Measurements from ENCODE around the gene MFSD6.

The MFSD6 gene

DNA sequence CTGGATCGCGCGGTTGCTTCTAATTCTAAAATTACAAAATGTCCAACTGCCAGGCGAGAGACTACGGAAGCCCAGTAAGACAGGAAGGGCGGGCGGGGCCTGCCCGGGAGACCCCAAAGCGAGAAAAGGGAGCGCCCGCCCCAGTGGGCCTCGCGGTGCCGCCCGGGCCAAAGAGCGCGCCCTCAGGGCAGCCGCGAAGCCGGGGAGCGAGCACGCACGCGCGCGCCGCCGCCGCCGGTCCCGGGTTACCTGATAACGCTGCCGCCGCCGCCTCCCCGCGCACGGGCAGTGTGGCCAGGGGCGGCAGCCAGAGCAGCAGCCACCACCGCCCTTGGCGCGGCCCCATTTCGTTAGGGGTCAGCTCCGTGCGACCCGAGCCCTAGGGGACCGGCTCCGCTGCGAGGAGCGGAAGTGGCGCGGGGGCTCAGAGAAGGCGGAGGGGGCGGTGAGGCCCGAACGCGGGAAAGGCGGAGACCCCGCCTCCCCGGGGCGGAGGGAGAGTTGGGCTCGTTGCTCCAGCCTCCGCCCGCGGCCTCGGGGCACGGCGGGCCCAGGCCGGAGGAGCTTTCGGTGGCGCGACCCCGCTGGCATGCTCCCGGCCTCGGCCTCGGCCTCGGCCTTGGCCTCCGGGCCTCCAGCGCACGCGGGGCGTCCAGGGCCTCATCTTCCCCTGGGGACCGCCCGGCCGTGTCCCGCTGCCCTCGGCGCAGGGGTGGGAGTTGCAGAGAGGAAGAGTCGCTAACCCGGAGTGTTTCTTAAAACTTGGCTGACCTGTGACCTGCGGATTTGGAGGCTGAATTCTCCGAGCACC, 126.4 kb downstream of the MFSD6 start, which contains the start of gene NEMP2:
NEMP2 (minus strand) TSS at position 413 of the 811 bp plus-strand sequence; CDS start at position 346, 67 bp downstream.
- peak; percentile 80 for DNase-seq

DNA sequence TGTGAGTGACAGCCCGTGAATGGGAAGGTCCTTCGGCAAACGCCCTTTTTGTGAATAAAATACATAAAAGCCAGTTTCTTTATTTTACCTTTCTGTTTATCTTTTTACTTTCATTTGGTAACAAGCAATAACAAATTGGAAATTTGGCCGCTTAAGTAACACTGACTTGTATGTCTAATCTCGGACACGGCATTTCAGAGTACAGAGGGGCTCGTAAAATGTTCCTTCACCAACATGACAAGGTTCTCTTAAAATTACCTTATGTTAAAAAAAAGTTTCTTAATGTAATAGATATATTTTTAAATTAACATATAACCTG, 126.9 kb downstream of the MFSD6 start:
- DNase-seq = no peak

DNA sequence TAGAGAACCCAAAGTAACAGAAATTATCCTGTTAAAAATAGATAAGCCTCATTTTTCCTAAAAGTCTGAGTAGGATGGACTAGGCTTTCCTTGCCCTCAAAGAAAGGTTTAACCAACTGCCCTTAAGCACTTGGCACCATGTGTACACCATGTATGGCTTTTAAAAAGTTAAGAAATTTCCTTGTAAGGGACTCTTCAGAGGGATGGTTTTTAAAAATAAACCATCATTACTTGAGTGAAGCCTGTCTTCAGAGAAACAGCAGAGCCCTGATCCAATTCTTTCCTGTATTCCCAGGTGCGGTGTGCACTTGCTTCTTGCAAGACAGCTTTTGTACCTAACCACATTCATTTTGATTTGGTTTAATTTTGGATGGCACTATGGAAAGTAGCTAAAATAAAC, 127.4 kb downstream of the MFSD6 start:
- DNase-seq = no peak

DNA sequence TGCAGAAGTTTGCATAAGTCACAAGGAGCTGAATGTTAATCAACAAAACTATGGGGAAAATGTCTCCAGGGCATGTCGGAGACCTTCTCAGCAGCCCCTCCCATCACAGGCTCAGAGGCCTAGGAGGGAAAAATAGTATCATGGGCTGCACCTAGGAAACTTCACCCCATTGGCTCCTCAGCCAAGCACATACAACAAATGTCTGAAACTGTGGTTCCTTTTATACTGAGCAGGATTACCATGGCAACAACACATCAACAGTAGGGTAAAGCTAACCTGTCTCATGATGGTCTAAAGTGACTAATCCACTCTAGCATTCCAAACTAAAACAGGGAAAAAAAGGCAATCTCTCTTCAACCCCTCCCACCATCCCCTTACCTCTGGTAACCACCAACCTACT, 129.6 kb downstream of the MFSD6 start:
- DNase-seq = no peak

DNA sequence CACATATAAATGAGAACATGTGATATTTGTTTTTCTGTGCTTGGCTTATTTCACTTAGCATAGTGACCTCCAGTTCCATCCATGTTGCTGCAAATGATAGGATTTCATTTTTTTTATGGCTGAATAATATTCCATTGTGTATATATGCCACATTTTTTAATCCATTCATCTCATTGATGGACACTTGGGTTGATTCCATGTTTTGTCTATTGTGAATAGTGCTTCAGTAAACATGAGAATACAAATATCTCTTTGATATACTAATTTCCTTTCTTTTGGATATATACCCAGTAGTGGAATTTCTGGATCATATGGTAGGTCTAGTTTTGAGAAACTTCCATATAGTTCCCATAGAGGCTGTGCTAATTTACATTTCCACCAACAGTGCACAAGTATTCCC, 130.0 kb downstream of the MFSD6 start:
- DNase-seq = no peak

DNA sequence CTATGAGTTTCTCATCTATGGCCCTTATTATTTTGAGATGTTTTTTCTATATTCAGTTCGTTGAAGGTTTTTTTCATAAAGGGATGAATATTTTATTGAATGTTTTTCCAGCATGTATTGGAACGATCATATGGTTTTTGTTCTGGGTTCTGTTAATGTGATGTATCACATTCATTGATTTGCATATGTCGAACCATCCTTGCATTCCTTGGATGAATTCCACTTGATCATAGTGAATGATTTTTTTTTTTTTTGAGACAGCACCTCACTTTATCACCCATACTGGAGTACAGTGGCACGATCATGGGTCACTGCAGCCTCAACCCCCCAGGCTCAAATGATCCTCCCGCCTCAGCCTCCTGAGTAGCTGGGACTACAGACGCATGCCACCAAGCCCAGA, 131.9 kb downstream of the MFSD6 start:
- no peak for DNase-seq

DNA sequence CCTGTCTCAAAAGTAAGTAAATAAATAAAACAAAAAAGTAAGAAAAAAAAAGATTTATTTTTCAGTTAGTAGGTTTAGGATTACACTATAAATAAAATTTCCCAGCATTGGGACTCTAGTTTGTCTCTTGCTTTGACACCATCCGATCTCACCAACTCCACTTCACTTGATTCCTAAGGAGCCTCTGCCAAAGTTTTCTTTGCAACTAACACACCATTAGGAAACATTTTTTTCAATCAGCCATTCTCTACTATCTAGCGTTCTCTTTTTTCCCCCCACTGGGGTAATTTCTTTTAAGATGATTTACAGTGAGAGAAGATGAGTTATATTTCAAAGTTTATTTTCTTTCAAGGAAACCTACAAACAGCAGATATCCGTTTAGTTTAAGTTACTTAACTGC, 136.9 kb downstream of the MFSD6 start:
- peak; percentile 8 for DNase-seq

DNA sequence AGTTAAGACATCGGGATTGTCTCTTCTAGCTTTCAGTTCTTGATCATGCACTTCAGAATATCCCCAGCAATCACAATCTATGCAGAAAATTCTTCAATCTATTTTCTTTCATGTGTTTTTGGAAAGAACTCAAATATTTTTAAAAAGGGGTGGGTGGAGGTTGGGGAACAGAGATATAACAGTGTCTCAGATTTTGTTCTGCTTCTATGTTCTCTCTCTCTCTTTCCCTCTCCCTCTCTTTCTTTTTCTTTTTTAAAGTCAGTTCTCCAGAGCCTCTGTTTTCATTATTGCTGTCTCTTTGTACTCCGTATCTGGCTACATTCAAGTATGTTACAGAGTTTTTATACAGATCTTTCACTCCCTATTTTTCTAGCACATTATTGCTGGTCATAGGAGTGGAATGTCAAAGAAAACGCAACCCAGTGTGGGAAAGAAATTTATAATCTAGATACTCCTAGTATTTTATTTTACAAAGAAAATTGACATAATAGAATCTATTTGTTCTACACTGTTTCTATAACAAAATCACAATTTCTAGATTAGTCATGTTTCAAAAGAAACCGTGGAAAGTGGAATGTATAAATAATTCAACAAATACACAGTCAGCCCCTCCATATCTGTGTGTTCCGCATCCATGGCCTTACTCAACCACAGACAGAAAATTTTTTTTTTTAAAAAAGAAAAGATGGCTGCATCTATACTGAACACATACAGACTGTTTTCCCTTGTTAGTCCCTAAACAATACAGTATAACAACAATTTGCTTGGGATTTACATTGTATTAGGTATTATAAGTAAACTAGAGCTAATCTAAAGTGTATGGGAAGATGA, 137.6 kb downstream of the MFSD6 start:
- DNase-seq = peak; percentile 14

DNA sequence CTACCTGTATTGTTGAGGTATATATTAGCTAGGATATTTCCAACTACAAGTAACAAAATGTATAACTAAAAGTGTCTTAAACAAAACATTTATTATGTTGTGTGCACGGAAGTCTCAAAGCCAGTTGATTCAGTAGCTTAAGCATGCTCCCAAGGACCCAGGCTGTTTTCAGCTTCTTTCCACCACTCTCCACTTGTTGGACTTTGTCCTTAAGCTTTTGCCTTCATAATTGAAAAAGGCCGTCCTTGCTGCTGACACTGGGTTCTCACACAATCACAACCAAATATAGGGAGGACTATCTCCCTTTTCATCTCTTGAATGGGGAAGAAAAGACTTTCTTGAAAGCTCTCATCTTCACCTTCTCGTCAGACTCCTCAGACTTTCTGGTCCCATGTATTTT, 138.6 kb downstream of the MFSD6 start:
- DNase-seq = no peak

DNA sequence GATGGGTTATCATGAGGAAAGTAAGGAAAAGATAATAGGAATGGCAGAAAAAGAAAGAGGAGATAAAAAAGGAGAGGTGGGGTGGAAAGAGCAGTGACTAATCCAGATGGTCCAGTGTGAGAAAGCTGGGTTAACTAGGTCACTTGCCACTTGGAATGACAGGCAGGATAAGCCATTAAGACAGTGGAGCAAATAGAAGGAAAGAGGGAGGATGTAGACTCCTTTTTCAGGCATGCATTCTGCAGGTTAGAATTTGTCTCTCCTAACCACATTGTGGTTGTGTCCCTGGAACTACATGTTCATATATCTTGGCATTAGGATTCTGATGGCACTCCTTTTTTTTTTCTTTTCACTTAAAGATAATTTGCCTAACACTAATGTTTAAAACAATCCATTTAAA, 139.7 kb downstream of the MFSD6 start:
- no peak for DNase-seq

DNA sequence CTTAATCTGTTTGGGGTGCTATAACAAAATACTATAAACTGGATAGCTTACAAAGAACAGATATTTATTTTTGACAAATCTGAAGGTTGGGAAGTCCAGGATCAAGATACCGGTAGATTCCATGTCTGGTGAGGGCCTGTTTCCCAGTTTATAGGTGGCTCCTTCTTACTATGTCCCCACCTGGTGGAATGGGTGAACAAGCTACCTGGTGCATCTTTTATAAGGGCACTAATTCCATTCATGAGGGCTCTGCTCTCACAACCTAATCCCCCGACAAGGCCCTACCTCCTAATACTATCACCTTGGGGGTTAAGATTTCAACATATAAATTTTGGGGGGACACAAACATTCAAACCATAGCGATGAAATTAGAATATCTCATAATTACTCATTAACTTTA, 142.0 kb downstream of the MFSD6 start:
- no peak for DNase-seq
